Memory B cell (primary cell): ENCODE measurements around the gene FLNB.

Experiments used
- ATAC-seq: fragments of 150-1000 bp; cut with Tn5 transposase; 2 replicates; pipeline ENCODE4 v1.10.0; 2021; ENCODE audit warnings: low read depth, mild to moderate bottlenecking, moderate library complexity
- DNase-seq, 2 donors: peaks; one replicate each; pipeline ENCODE4 v3.0.0; 2022; ENCODE audit warnings: low spot score in 2 of 2
- H3K27ac Mint-ChIP-seq: one replicate; pipeline ENCODE4 v1.8.0; 2022; ENCODE audit warnings: mild to moderate bottlenecking, moderate library complexity, mixed read lengths
- H3K27me3 Mint-ChIP-seq: one replicate; pipeline ENCODE4 v1.8.0; 2022; ENCODE audit warnings: mixed read lengths
- H3K36me3 Mint-ChIP-seq: one replicate; pipeline ENCODE4 v1.8.0; 2022; ENCODE audit warnings: mild to moderate bottlenecking, mixed read lengths
- H3K4me1 Mint-ChIP-seq: one replicate; pipeline ENCODE4 v1.8.0; 2022; ENCODE audit warnings: mixed read lengths
- H3K4me3 Mint-ChIP-seq: one replicate; pipeline ENCODE4 v1.8.0; 2022; ENCODE audit warnings: mild to moderate bottlenecking, moderate library complexity, mixed read lengths
- H3K9me3 Mint-ChIP-seq: one replicate; pipeline ENCODE4 v1.8.0; 2022; ENCODE audit warnings: mixed read lengths

Gene FLNB

GRCh38 chr3:58025837-58026569 is 17.8 kb downstream of the FLNB start:
- ATAC-seq, result no peak
- no peak overlapping the region for H3K27ac Mint-ChIP-seq
- DNase-seq, result no peak

GRCh38 chr3:58026598-58026997 is 18.4 kb downstream of the FLNB start:
- H3K27ac Mint-ChIP-seq, result peak overlapping the region; percentile 42
- no peak for DNase-seq
- peaks cover 4% of the 10 kb centered on the region for H3K36me3 Mint-ChIP-seq
- ATAC-seq, result no peak
- no peaks in the 10 kb centered on the region for H3K27me3 Mint-ChIP-seq
- no peaks in the 10 kb centered on the region for H3K9me3 Mint-ChIP-seq
- no peak overlapping the region for H3K4me3 Mint-ChIP-seq
- peaks cover 21% of the 10 kb centered on the region for H3K4me1 Mint-ChIP-seq

More at GRCh38 chr3:58025837-58026569, 17.8 kb downstream of the FLNB start:
- no peak overlapping the region for H3K4me3 Mint-ChIP-seq
- H3K36me3 Mint-ChIP-seq, result peaks cover 4% of the 10 kb centered on the region
- no peaks in the 10 kb centered on the region for H3K27me3 Mint-ChIP-seq
- H3K9me3 Mint-ChIP-seq, result no peaks in the 10 kb centered on the region
- H3K4me1 Mint-ChIP-seq, result peaks cover 23% of the 10 kb centered on the region

- Mint-ChIP-seq H3K4me3 (no peak overlapping the region), H3K9me3 (no peaks in the 10 kb centered on the region), H3K27ac (peak overlapping the region; percentile 42), H3K36me3 (peaks cover 4% of the 10 kb centered on the region), H3K4me1 (peaks cover 18% of the 10 kb centered on the region), H3K27me3 (no peaks in the 10 kb centered on the region)
- DNase-seq, result no peak
- no peak for ATAC-seq
Observed at GRCh38 chr3:58027704-58028317, 19.6 kb downstream of the FLNB start.

- ATAC-seq, result no peak
- peaks cover 18% of the 10 kb centered on the region for H3K4me1 Mint-ChIP-seq
- H3K27ac Mint-ChIP-seq, result peak overlapping the region; percentile 58
Observed at GRCh38 chr3:58028902-58029301, 20.7 kb downstream of the FLNB start.

GRCh38 chr3:58029842-58030584 is 21.8 kb downstream of the FLNB start:
- H3K36me3 Mint-ChIP-seq, result peaks cover 2% of the 10 kb centered on the region
- no peaks in the 10 kb centered on the region for H3K27me3 Mint-ChIP-seq
- DNase-seq (no peak), ATAC-seq (no peak)
- H3K27ac Mint-ChIP-seq, result peak overlapping the region; percentile 76
- H3K9me3 Mint-ChIP-seq, result no peaks in the 10 kb centered on the region
- H3K4me1 Mint-ChIP-seq, result peaks cover 22% of the 10 kb centered on the region
- H3K4me3 Mint-ChIP-seq, result no peak overlapping the region

More at GRCh38 chr3:58028902-58029301, 20.7 kb downstream of the FLNB start:
- H3K9me3 Mint-ChIP-seq, result no peaks in the 10 kb centered on the region
- H3K4me3 Mint-ChIP-seq, result no peak overlapping the region
- H3K27me3 Mint-ChIP-seq, result no peaks in the 10 kb centered on the region
- DNase-seq, result no peak
- H3K36me3 Mint-ChIP-seq, result peaks cover 4% of the 10 kb centered on the region

GRCh38 chr3:58032186-58032585 is 24.0 kb downstream of the FLNB start:
- Mint-ChIP-seq H3K9me3 (no peaks in the 10 kb centered on the region), H3K36me3 (no peaks in the 10 kb centered on the region), H3K27me3 (no peaks in the 10 kb centered on the region), H3K27ac (peak overlapping the region; percentile 83), H3K4me1 (peaks cover 29% of the 10 kb centered on the region), H3K4me3 (no peak overlapping the region)
- DNase-seq (no peak), ATAC-seq (no peak)

- H3K36me3 Mint-ChIP-seq, result no peaks in the 10 kb centered on the region
- H3K27ac Mint-ChIP-seq, result peak overlapping the region; percentile 98
- DNase-seq, result peak; percentile 30 to 56
- no peaks in the 10 kb centered on the region for H3K9me3 Mint-ChIP-seq
- H3K4me3 Mint-ChIP-seq, result peak overlapping the region; percentile 49
- no peaks in the 10 kb centered on the region for H3K27me3 Mint-ChIP-seq
- peaks cover 26% of the 10 kb centered on the region for H3K4me1 Mint-ChIP-seq
- peak; percentile 95 for ATAC-seq
Observed at GRCh38 chr3:58034738-58035523, 26.7 kb downstream of the FLNB start.

- DNase-seq, result no peak
- H3K4me1 Mint-ChIP-seq, result peaks cover 27% of the 10 kb centered on the region
- ATAC-seq, result no peak
Observed at GRCh38 chr3:58035524-58036255, 27.5 kb downstream of the FLNB start.

GRCh38 chr3:58036293-58037032 is 28.2 kb downstream of the FLNB start:
- Mint-ChIP-seq H3K9me3 (no peaks in the 10 kb centered on the region), H3K36me3 (no peaks in the 10 kb centered on the region), H3K4me1 (peaks cover 27% of the 10 kb centered on the region), H3K27ac (peak overlapping the region; percentile 98), H3K4me3 (no peak overlapping the region), H3K27me3 (no peaks in the 10 kb centered on the region)
- ATAC-seq, result no peak
- DNase-seq, result no peak

More at GRCh38 chr3:58035524-58036255, 27.5 kb downstream of the FLNB start:
- Mint-ChIP-seq H3K4me3 (peak overlapping the region; percentile 49), H3K27ac (peak overlapping the region; percentile 98), H3K36me3 (no peaks in the 10 kb centered on the region), H3K9me3 (no peaks in the 10 kb centered on the region), H3K27me3 (no peaks in the 10 kb centered on the region)

GRCh38 chr3:58037141-58037910 is 29.1 kb downstream of the FLNB start:
- no peak for DNase-seq
- peaks cover 29% of the 10 kb centered on the region for H3K4me1 Mint-ChIP-seq
- peak overlapping the region; percentile 98 for H3K27ac Mint-ChIP-seq
- ATAC-seq, result no peak
- no peak overlapping the region for H3K4me3 Mint-ChIP-seq
- no peaks in the 10 kb centered on the region for H3K27me3 Mint-ChIP-seq
- H3K36me3 Mint-ChIP-seq, result no peaks in the 10 kb centered on the region
- H3K9me3 Mint-ChIP-seq, result no peaks in the 10 kb centered on the region

GRCh38 chr3:58038675-58039292 is 30.6 kb downstream of the FLNB start:
- Mint-ChIP-seq H3K36me3 (no peaks in the 10 kb centered on the region), H3K9me3 (no peaks in the 10 kb centered on the region), H3K4me3 (peak overlapping the region; percentile 17), H3K4me1 (peaks cover 31% of the 10 kb centered on the region), H3K27ac (no peak overlapping the region), H3K27me3 (no peaks in the 10 kb centered on the region)
- DNase-seq (no peak), ATAC-seq (no peak)

- no peak for DNase-seq
- H3K4me1 Mint-ChIP-seq, result peaks cover 35% of the 10 kb centered on the region
- H3K27me3 Mint-ChIP-seq, result no peaks in the 10 kb centered on the region
- no peaks in the 10 kb centered on the region for H3K9me3 Mint-ChIP-seq
- no peak overlapping the region for H3K27ac Mint-ChIP-seq
- no peak overlapping the region for H3K4me3 Mint-ChIP-seq
- H3K36me3 Mint-ChIP-seq, result no peaks in the 10 kb centered on the region
- no peak for ATAC-seq
Observed at GRCh38 chr3:58039601-58040000, 31.4 kb downstream of the FLNB start.
